ENCODE data around the gene RDH5. TPM values are rescaled to one million over a fixed set of nuclear protein-coding genes. Genes with fewer than 3 reads are reported as not detected.

The RDH5 gene
- total and polyA plus RNA-seq, 2 experiments from 2014 or later: 17.6 to 27.2 TPM

GRCh38 chr12:55733858-55734257 lies 13.7 kb downstream of the RDH5 start:
- no peak overlapping the region for H3K27ac ChIP-seq
- peaks cover 16% of the 10 kb centered on the region for H3K4me1 ChIP-seq (ENCODE audit: insufficient read depth)
- no peak overlapping the region for H3K9ac ChIP-seq
- H4K20me1 ChIP-seq (ENCODE audit: insufficient read depth): no peaks in the 10 kb centered on the region
- H3K4me3 ChIP-seq: no peak overlapping the region
- H2AFZ ChIP-seq: no peak overlapping the region
- no peaks in the 10 kb centered on the region for H3K36me3 ChIP-seq (ENCODE audit: low read depth)
- no peaks in the 10 kb centered on the region for H3K27me3 ChIP-seq (replicated peaks; ENCODE audit: insufficient read depth)
- peaks cover 26% of the 10 kb centered on the region for H3K79me2 ChIP-seq (ENCODE audit: insufficient read depth)
- no peaks in the 10 kb centered on the region for H3K9me2 ChIP-seq (ENCODE audit: insufficient read depth)
- H3K9me3 ChIP-seq (ENCODE audit: low read depth): no peaks in the 10 kb centered on the region
- peaks cover 15% of the 10 kb centered on the region for H3F3A ChIP-seq (ENCODE audit: insufficient read depth)
- DNase-seq: no peak
- H3K4me2 ChIP-seq (ENCODE audit: unreplicated experiment): no peak overlapping the region
- WGBS, 2 experiments (ENCODE audit: low coverage in 1 of 2, low lambda C conversion rate in 2 of 2, missing lambda C conversion rate in 2 of 2): 93 to 94% methylated on average over 2 of the region's 2 CpGs
- in situ Hi-C loops (cut with MboI): no loop called here
- TF ChIP-seq EZH2 (IDR thresholded peaks at IDR 0.05; ENCODE audit: insufficient read depth, poor library complexity, severe bottlenecking): no peak
- no peak for TF ChIP-seq EZH2phosphoT487 (IDR thresholded peaks at IDR 0.05; ENCODE audit: insufficient read depth, low read depth)

- H3K4me3 ChIP-seq: no peak overlapping the region
- H3F3A ChIP-seq (ENCODE audit: insufficient read depth): peaks cover 18% of the 10 kb centered on the region
- no peak overlapping the region for H3K27ac ChIP-seq
- H3K4me2 ChIP-seq (ENCODE audit: unreplicated experiment): no peak overlapping the region
- H3K9ac ChIP-seq: no peak overlapping the region
- H4K20me1 ChIP-seq (ENCODE audit: insufficient read depth): no peaks in the 10 kb centered on the region
- H3K36me3 ChIP-seq (ENCODE audit: low read depth): no peaks in the 10 kb centered on the region
- no peaks in the 10 kb centered on the region for H3K9me2 ChIP-seq (ENCODE audit: insufficient read depth)
- no peak for DNase-seq
- in situ Hi-C loops (cut with MboI): no loop called here
- WGBS, 2 experiments (ENCODE audit: low coverage in 1 of 2, low lambda C conversion rate in 2 of 2, missing lambda C conversion rate in 2 of 2): 85% methylated on average over 3 of the region's 3 CpGs
- H3K4me1 ChIP-seq (ENCODE audit: insufficient read depth): peaks cover 16% of the 10 kb centered on the region
- no peak overlapping the region for H2AFZ ChIP-seq
- H3K27me3 ChIP-seq (replicated peaks; ENCODE audit: insufficient read depth): no peaks in the 10 kb centered on the region
- H3K79me2 ChIP-seq (ENCODE audit: insufficient read depth): peaks cover 26% of the 10 kb centered on the region
- TF ChIP-seq EZH2phosphoT487 (IDR thresholded peaks at IDR 0.05; ENCODE audit: insufficient read depth, low read depth) (no peak), EZH2 (IDR thresholded peaks at IDR 0.05; ENCODE audit: insufficient read depth, poor library complexity, severe bottlenecking) (no peak)
- H3K9me3 ChIP-seq (ENCODE audit: low read depth): no peaks in the 10 kb centered on the region
Measured at GRCh38 chr12:55734595-55734994, 14.4 kb downstream of the RDH5 start.

GRCh38 chr12:55736076-55736475 lies 15.9 kb downstream of the RDH5 start:
- H4K20me1 ChIP-seq (ENCODE audit: insufficient read depth): no peaks in the 10 kb centered on the region
- H3K9me3 ChIP-seq (ENCODE audit: low read depth): no peaks in the 10 kb centered on the region
- peaks cover 16% of the 10 kb centered on the region for H3K79me2 ChIP-seq (ENCODE audit: insufficient read depth)
- H3K4me1 ChIP-seq (ENCODE audit: insufficient read depth): peaks cover 7% of the 10 kb centered on the region; the same call in 1 of the 2 replicates
- no peak for TF ChIP-seq EZH2phosphoT487 (IDR thresholded peaks at IDR 0.05; ENCODE audit: insufficient read depth, low read depth)
- TF ChIP-seq EZH2 (IDR thresholded peaks at IDR 0.05; ENCODE audit: insufficient read depth, poor library complexity, severe bottlenecking): no peak
- H3K27me3 ChIP-seq (replicated peaks; ENCODE audit: insufficient read depth): no peaks in the 10 kb centered on the region
- DNase-seq: no peak
- 53 to 58% methylated on average over 3 of the region's 3 CpGs for WGBS, 2 experiments (ENCODE audit: low coverage in 1 of 2, low lambda C conversion rate in 2 of 2, missing lambda C conversion rate in 2 of 2)
- no peak overlapping the region for H3K27ac ChIP-seq
- H3F3A ChIP-seq (ENCODE audit: insufficient read depth): peaks cover 3% of the 10 kb centered on the region; the same call in 1 of the 2 replicates
- no peaks in the 10 kb centered on the region for H3K9me2 ChIP-seq (ENCODE audit: insufficient read depth)
- no peaks in the 10 kb centered on the region for H3K36me3 ChIP-seq (ENCODE audit: low read depth)
- no peak overlapping the region for H3K4me3 ChIP-seq
- no peak overlapping the region for H2AFZ ChIP-seq
- no peak overlapping the region for H3K4me2 ChIP-seq (ENCODE audit: unreplicated experiment)
- H3K9ac ChIP-seq: no peak overlapping the region
- in situ Hi-C loops (cut with MboI): no loop called here

- H3K9ac ChIP-seq: no peak overlapping the region
- no peak for TF ChIP-seq EZH2phosphoT487 (IDR thresholded peaks at IDR 0.05; ENCODE audit: insufficient read depth, low read depth)
- no peak for TF ChIP-seq EZH2 (IDR thresholded peaks at IDR 0.05; ENCODE audit: insufficient read depth, poor library complexity, severe bottlenecking)
- H3K36me3 ChIP-seq (ENCODE audit: low read depth): no peaks in the 10 kb centered on the region
- DNase-seq: peak; percentile 84
- H3K27me3 ChIP-seq (replicated peaks; ENCODE audit: insufficient read depth): no peaks in the 10 kb centered on the region
- no peak overlapping the region for H3K4me3 ChIP-seq
- H3K9me3 ChIP-seq (ENCODE audit: low read depth): no peaks in the 10 kb centered on the region
- H3F3A ChIP-seq (ENCODE audit: insufficient read depth): peaks cover 3% of the 10 kb centered on the region; the same call in 1 of the 2 replicates
- H3K79me2 ChIP-seq (ENCODE audit: insufficient read depth): peaks cover 7% of the 10 kb centered on the region
- WGBS, 2 experiments (ENCODE audit: low coverage in 1 of 2, low lambda C conversion rate in 2 of 2, missing lambda C conversion rate in 2 of 2): 19 to 21% methylated on average over 6 of the region's 6 CpGs
- in situ Hi-C loops (cut with MboI): no loop called here
- peak overlapping the region; percentile 100 for H2AFZ ChIP-seq
- H3K9me2 ChIP-seq (ENCODE audit: insufficient read depth): no peaks in the 10 kb centered on the region
- no peak overlapping the region for H3K4me2 ChIP-seq (ENCODE audit: unreplicated experiment)
- peaks cover 7% of the 10 kb centered on the region; the same call in 1 of the 2 replicates for H3K4me1 ChIP-seq (ENCODE audit: insufficient read depth)
- no peak overlapping the region for H3K27ac ChIP-seq
- no peaks in the 10 kb centered on the region for H4K20me1 ChIP-seq (ENCODE audit: insufficient read depth)
Measured at GRCh38 chr12:55736780-55737580, 16.8 kb downstream of the RDH5 start.
